K562 (cell line): ENCODE data around the gene C1QTNF9B. TPM values are rescaled to one million over a fixed set of nuclear protein-coding genes. Genes with fewer than 3 reads are reported as not detected.

Source experiments
- ATAC-seq: fragments of 200-7000 bp; cut with Tn5 transposase; 3 replicates; pipeline ENCODE4 v1.9.1; 2020; ENCODE audit warnings: moderate library complexity
- BruUV-seq: library from RNA; stranded (reverse); fragments of 400-500 nt; replicated peaks from 2 replicates; lab custom pipeline; 2021; lab: Mats Ljungman, UMichigan
- CTCF ChIA-PET: fragments of 300-600 bp; formaldehyde crosslinking; extraction: SDS; loops from one replicate; lab custom pipeline; 2021; ENCODE audit warnings: low intra/inter-chr PET ratio; lab: Yijun Ruan, JAX
- POLR2A ChIA-PET: fragments of 300-600, 350-650 bp; sonication (Branson Sonifier 250); formaldehyde crosslinking; extraction: SDS; loops from one replicate; lab custom pipeline; 2021; ENCODE audit warnings: antibody characterized with exemption, inconsistent platforms; lab: Yijun Ruan, JAX
- DNase-seq, 4 experiments: peaks; one replicate each; pipeline versions ENCODE4 v3.0.0 to v3.0.0-alpha.2; 2011 to 2018; ENCODE audit warnings: low spot score in 3 of 4, mixed read lengths in 3 of 4; ENCODE audit errors: extremely low read depth in 1 of 4
- FAIRE-seq: peaks from 2 replicates; lab custom pipeline; 2011; peaks lifted over from hg19 to GRCh38; lab: Jason Lieb, UNC
- H2AFZ ChIP-seq: 2 replicates; pipeline ENCODE4 v1.6.0; 2011; ENCODE audit warnings: low read depth, low read length, control low read depth, inconsistent platforms
- H3K27ac ChIP-seq: fragments of 200-600 bp; 3 replicates; pipeline ENCODE4 v1.8.0; 2011; ENCODE audit warnings: low read depth, mild to moderate bottlenecking, control low read depth, inconsistent platforms, low read length, moderate library complexity, mixed read lengths; ENCODE audit errors: extremely low read depth
- H3K27me3 ChIP-seq, 2 experiments: fragments of 300-600 bp in 1 of 2; 2 replicates in 1 of 2; 3 replicates in 1 of 2; pipeline versions ENCODE4 v1.6.0 to v1.8.0; 2011; ENCODE audit warnings: inconsistent platforms in 2 of 2, low read length in 2 of 2, mild to moderate bottlenecking in 1 of 2, mixed read lengths in 1 of 2, moderate library complexity in 1 of 2; ENCODE audit not compliant: control insufficient read depth in 2 of 2, insufficient read depth in 2 of 2
- H3K36me3 ChIP-seq: fragments of 300-600 bp; 3 replicates; pipeline ENCODE4 v1.8.0; 2011; ENCODE audit warnings: mild to moderate bottlenecking, low read length, inconsistent platforms; ENCODE audit not compliant: control insufficient read depth, insufficient read depth
- H3K4me1 ChIP-seq, 2 experiments: fragments of 200-600 bp in 1 of 2; replicated peaks in 1 of 2; 2 replicates in 1 of 2; 3 replicates in 1 of 2; pipeline versions ENCODE4 v1.5.1 to v1.8.0; 2011; ENCODE audit warnings: inconsistent platforms in 2 of 2, low read length in 2 of 2, mild to moderate bottlenecking in 1 of 2, mixed read lengths in 1 of 2, moderate library complexity in 1 of 2; ENCODE audit not compliant: control insufficient read depth in 2 of 2, insufficient read depth in 2 of 2
- H3K4me2 ChIP-seq: 2 replicates; pipeline ENCODE4 v1.6.1; 2011; ENCODE audit warnings: low read length, control low read depth, inconsistent platforms, mixed read lengths; ENCODE audit not compliant: insufficient read depth
- H3K4me3 ChIP-seq: fragments of 200-600 bp; sonication (generic), shearing (Covaris generic); 2 replicates; pipeline ENCODE4 v1.5.1; 2016; ENCODE audit warnings: control low read depth, inconsistent platforms
- H3K79me2 ChIP-seq: fragments of 200-600 bp; 3 replicates; pipeline ENCODE4 v1.8.0; 2011; ENCODE audit warnings: low read length, inconsistent platforms; ENCODE audit not compliant: control insufficient read depth, insufficient read depth
- H3K9ac ChIP-seq, 2 experiments: 2 replicates each; pipeline versions ENCODE4 v1.6.0 to v1.6.1; 2011; ENCODE audit warnings: low read depth in 2 of 2, low read length in 2 of 2, control low read depth in 1 of 2, inconsistent platforms in 1 of 2, mild to moderate bottlenecking in 1 of 2, mixed read lengths in 1 of 2; ENCODE audit not compliant: insufficient read depth in 1 of 2
- H3K9me1 ChIP-seq: one replicate; pipeline ENCODE4 v1.6.0; 2011; ENCODE audit warnings: inconsistent platforms, mild to moderate bottlenecking, low read length, moderate library complexity; ENCODE audit not compliant: control insufficient read depth, insufficient read depth
- H3K9me3 ChIP-seq: replicated peaks from 2 replicates; pipeline ENCODE4 v1.5.1; 2011; ENCODE audit warnings: low read depth, low read length, inconsistent platforms; ENCODE audit not compliant: control insufficient read depth, insufficient read depth
- H4K20me1 ChIP-seq: replicated peaks from 2 replicates; pipeline ENCODE4 v1.6.1; 2011; ENCODE audit warnings: low read length, inconsistent platforms, mixed read lengths; ENCODE audit not compliant: control insufficient read depth, insufficient read depth
- ARID1B ChIP-seq: fragments of 450-650 bp; IDR thresholded peaks from 2 replicates; pipeline ENCODE4 v1.6.1; 2016; ENCODE audit warnings: antibody characterized with exemption, mild to moderate bottlenecking, inconsistent platforms
- BMI1 ChIP-seq: fragments of 150-350 bp; IDR thresholded peaks from 2 replicates; pipeline ENCODE4 v1.6.1; 2014; ENCODE audit warnings: low read length
- BRD9 ChIP-seq: fragments of 450-650 bp; IDR thresholded peaks from 2 replicates; pipeline ENCODE4 v1.6.1; 2018; ENCODE audit warnings: low read depth; ENCODE audit not compliant: partially characterized antibody
- COPS2 ChIP-seq: fragments of 450-650 bp; conservative IDR thresholded peaks from 2 replicates; pipeline ENCODE4 v1.6.1; 2016; ENCODE audit warnings: mild to moderate bottlenecking, moderate library complexity
- EP300 ChIP-seq: IDR thresholded peaks from 2 replicates; pipeline ENCODE4 v1.6.1; 2012; ENCODE audit warnings: low read length, improper control_type of control experiment
- KLF1 ChIP-seq: fragments of 450-650 bp; IDR thresholded peaks from 2 replicates; pipeline ENCODE4 v1.6.1; 2016; ENCODE audit warnings: missing genetic modification characterization, missing compliant biosample characterization
- NFRKB ChIP-seq: fragments of 450-650 bp; IDR thresholded peaks from 2 replicates; pipeline ENCODE4 v1.6.1; 2016; ENCODE audit warnings: low read depth
- TRIM28 ChIP-seq: fragments of 450-650 bp; IDR thresholded peaks from 2 replicates; pipeline ENCODE4 v1.6.1; 2017
- YBX1 ChIP-seq: fragments of 450-650 bp; IDR thresholded peaks from 2 replicates; pipeline ENCODE4 v1.7.1; 2016; ENCODE audit warnings: mild to moderate bottlenecking
- ZNF217 ChIP-seq: sonication (generic); formaldehyde crosslinking; IDR thresholded peaks from 2 replicates; pipeline ENCODE4 v1.8.0; 2022; ENCODE audit warnings: mild to moderate bottlenecking, missing genetic modification reagents
- ZNF3 ChIP-seq: fragments of 250-450 bp; sonication (Bioruptor Pico); IDR thresholded peaks from 2 replicates; pipeline ENCODE4 v1.5.0; 2021; ENCODE audit warnings: mild to moderate bottlenecking, moderate library complexity
- WGBS: fragments of 100-300 bp; shearing (Covaris generic); methylation state at CpG from one replicate; pipeline ENCODE4 v1.1.6; 2016; ENCODE audit warnings: low coverage, mixed read lengths; ENCODE audit not compliant: insufficient coverage; ENCODE audit errors: missing lambda C conversion rate; 5-methylcytosine and 5-hydroxymethylcytosine counted together
- in situ Hi-C: fragments of 300-500 bp; cut with MboI; formaldehyde crosslinking; loops from 4 replicates; pipeline ENCODE4 v1.15.0; 2018; ENCODE audit warnings: inconsistent platforms, mixed read lengths
- intact Hi-C: fragments of 100-400 bp; cut with micrococcal nuclease; formaldehyde crosslinking; loops from 2 replicates; pipeline ENCODE4 v1.14.2; 2022
- polyA plus RNA-seq, 8 experiments: library from polyadenylated mRNA; depleted of rRNA in 4 of 8; stranded (reverse) in 5 of 8; unstranded in 3 of 8; fragments of >200 nt; fragmentation: Nextera tagmentation in 2 of 8; fragmentation: Illumina TruSeq in 1 of 8; extraction: Ambion mirVana in 2 of 8; extraction: Trizol in 1 of 8; gene quantifications; 2 replicates each; pipeline versions ENCODE4 v1.2.1 to v1.2.3, GENCODE V29; 2011 to 2014; ENCODE audit warnings: inconsistent platforms in 1 of 8, missing spikeins in 1 of 8
- total RNA-seq, 7 experiments: library from RNA; depleted of rRNA in 6 of 7; stranded (reverse); fragments of >200 nt in 6 of 7; fragmentation: Illumina TruSeq in 2 of 7; extraction: Trizol in 2 of 7; gene quantifications; 2 replicates each; pipeline versions ENCODE4 v1.2.1 to v1.2.3, GENCODE V29; 2011 to 2021; ENCODE audit warnings: low replicate concordance in 1 of 7
- TF ChIP-seq, protein P1 (sequence below), 2 experiments: IDR thresholded peaks in 1 of 2; conservative IDR thresholded peaks in 1 of 2; 2 replicates each; pipeline ENCODE4 v1.6.1; 2016; ENCODE audit warnings: low read depth in 2 of 2, mild to moderate bottlenecking in 1 of 2, missing compliant biosample characterization in 1 of 2, missing genetic modification characterization in 1 of 2, moderate library complexity in 1 of 2
- TF ChIP-seq, protein P2 (sequence below): fragments of 250-450 bp; sonication (Bioruptor Pico); IDR thresholded peaks from 2 replicates; pipeline ENCODE4 v1.5.0; 2022; ENCODE audit warnings: mild to moderate bottlenecking
- TF ChIP-seq, protein P3 (sequence below): fragments of 250-450 bp; sonication (Bioruptor Pico); IDR thresholded peaks from 2 replicates; pipeline ENCODE4 v1.5.0; 2021
- TF ChIP-seq, protein P4 (sequence below), 2 experiments: fragments of 450-650 bp in 1 of 2; sonication (generic) in 1 of 2; formaldehyde crosslinking; conservative IDR thresholded peaks; 2 replicates each; pipeline versions ENCODE4 v1.4.0 to v1.8.1; 2020 to 2022; ENCODE audit warnings: mild to moderate bottlenecking in 1 of 2, missing genetic modification reagents in 1 of 2

C1QTNF9B gene
- total and polyA plus RNA-seq, 9 of the 15 experiments (the other 6 are each of a cell fraction or from before 2014, with no cell fraction given), result 0.14 to 0.94 (median 0.35) TPM; not detected in 3

DNA sequence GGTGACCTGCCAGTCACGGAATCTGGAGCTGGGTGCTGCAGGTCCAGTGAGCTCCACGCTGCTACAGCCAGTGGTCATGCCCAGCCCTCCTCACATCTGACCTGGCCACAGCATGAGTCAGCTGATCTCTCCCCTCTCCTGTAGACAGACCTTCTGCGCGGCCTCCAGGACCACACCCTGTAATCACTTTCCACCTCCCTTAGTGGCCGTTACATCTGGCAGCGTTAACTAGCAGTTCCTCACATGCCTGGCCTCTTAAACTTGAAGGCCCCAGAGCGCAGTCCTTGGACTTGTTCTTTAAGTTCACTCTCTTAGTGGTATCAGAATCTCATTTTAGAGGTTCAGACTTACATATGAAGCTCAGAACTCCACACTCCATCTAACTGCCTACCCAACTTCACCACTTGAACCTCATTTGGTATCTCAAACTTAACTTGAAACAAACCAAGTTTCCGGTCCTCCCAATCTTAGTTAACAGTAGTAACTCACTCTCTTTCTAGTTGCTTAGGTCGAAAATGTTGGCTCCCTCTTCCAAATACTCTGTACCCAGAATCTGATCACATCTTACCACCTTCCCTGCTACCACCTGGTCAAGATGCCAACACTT is 30.8 kb downstream of the C1QTNF9B start:
- in situ Hi-C loops, result no loop called here
- Histone ChIP-seq H3K36me3 (peaks cover 7% of the 10 kb centered on the region; the same call in 1 of the 3 replicates), H2AFZ (peak overlapping the region; percentile 88), H3K4me3 (no peak overlapping the region), H4K20me1 (no peaks in the 10 kb centered on the region), H3K9me1 (no peaks in the 10 kb centered on the region), H3K27me3 (no peaks in the 10 kb centered on the region), H3K4me2 (peak overlapping the region; percentile 46), H3K4me1 (peaks cover 11 to 17% of the 10 kb centered on the region in 2 experiments; a peak in 3 of 5 replicates), H3K9me3 (no peaks in the 10 kb centered on the region), H3K79me2 (no peaks in the 10 kb centered on the region), H3K27ac (peak overlapping the region; percentile 79), H3K9ac (peak overlapping the region in 1 of 2 experiments; percentile 38; a peak in 2 of 4 replicates)
- ATAC-seq (peak; percentile 99), DNase-seq (peak; percentile 56 to 86 (median 66)), FAIRE-seq (peak; percentile 94)
- no TSS peak for BruUV-seq
- ChIA-PET POLR2A (interaction anchor here (0.6 kb wide), 3 partner anchors 21 to 77 kb away, joined by 3 to 4 read pairs (median 3); no protein-coding TSS in a partner anchor), CTCF (no interaction called here)
- 7% methylated on average over 9 of the region's 9 CpGs for WGBS
- intact Hi-C loops, result no loop called here
- TF ChIP-seq ARID1B, result peak; percentile 41; the same call in 1 of the 2 replicates
- TF ChIP-seq NFRKB, result no peak
- TF ChIP-seq COPS2, result no peak
- no peak for TF ChIP-seq YBX1
- no peak for TF ChIP-seq ZNF3 (CRISPR knock-in tag)
- TF ChIP-seq BRD9, result no peak
- TF ChIP-seq KLF1 (tag), result peak; percentile 69
- TF ChIP-seq, protein P1, sequence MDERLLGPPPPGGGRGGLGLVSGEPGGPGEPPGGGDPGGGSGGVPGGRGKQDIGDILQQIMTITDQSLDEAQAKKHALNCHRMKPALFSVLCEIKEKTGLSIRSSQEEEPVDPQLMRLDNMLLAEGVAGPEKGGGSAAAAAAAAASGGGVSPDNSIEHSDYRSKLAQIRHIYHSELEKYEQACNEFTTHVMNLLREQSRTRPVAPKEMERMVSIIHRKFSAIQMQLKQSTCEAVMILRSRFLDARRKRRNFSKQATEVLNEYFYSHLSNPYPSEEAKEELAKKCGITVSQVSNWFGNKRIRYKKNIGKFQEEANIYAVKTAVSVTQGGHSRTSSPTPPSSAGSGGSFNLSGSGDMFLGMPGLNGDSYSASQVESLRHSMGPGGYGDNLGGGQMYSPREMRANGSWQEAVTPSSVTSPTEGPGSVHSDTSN (CRISPR knock-in tag; IDR thresholded peaks at IDR 0.05; ENCODE audit: low read depth), result no peak
- TF ChIP-seq, protein P1 (tag; conservative IDR thresholded peaks at IDR 0.05; ENCODE audit: low read depth), result no peak
- TF ChIP-seq, protein P2, sequence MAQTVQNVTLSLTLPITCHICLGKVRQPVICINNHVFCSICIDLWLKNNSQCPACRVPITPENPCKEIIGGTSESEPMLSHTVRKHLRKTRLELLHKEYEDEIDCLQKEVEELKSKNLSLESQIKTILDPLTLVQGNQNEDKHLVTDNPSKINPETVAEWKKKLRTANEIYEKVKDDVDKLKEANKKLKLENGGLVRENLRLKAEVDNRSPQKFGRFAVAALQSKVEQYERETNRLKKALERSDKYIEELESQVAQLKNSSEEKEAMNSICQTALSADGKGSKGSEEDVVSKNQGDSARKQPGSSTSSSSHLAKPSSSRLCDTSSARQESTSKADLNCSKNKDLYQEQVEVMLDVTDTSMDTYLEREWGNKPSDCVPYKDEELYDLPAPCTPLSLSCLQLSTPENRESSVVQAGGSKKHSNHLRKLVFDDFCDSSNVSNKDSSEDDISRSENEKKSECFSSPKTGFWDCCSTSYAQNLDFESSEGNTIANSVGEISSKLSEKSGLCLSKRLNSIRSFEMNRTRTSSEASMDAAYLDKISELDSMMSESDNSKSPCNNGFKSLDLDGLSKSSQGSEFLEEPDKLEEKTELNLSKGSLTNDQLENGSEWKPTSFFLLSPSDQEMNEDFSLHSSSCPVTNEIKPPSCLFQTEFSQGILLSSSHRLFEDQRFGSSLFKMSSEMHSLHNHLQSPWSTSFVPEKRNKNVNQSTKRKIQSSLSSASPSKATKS (CRISPR knock-in tag), result no peak
- TF ChIP-seq, protein P3, sequence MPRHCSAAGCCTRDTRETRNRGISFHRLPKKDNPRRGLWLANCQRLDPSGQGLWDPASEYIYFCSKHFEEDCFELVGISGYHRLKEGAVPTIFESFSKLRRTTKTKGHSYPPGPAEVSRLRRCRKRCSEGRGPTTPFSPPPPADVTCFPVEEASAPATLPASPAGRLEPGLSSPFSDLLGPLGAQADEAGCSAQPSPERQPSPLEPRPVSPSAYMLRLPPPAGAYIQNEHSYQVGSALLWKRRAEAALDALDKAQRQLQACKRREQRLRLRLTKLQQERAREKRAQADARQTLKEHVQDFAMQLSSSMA, result no peak
- TF ChIP-seq TRIM28, result no peak
- TF ChIP-seq EP300, result peak; percentile 52; the same call in 1 of the 2 replicates
- TF ChIP-seq ZNF217, result no peak
- TF ChIP-seq BMI1, result no peak
- TF ChIP-seq, protein P4, sequence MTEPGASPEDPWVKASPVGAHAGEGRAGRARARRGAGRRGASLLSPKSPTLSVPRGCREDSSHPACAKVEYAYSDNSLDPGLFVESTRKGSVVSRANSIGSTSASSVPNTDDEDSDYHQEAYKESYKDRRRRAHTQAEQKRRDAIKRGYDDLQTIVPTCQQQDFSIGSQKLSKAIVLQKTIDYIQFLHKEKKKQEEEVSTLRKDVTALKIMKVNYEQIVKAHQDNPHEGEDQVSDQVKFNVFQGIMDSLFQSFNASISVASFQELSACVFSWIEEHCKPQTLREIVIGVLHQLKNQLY (CRISPR knock-in tag; conservative IDR thresholded peaks at IDR 0.05), result no peak
